NCI-H524 treated with DMSO at 0.1 percent for 48 hours (cell line): ENCODE data around the gene CRAMP1.

Experiments used
- DNase-seq: peaks from one replicate; lab custom pipeline; 2025; lab: John Stamatoyannopoulos, UW

CRAMP1 gene

GRCh38 chr16:1657841-1658240 is 45.7 kb downstream of the CRAMP1 start:
- DNase-seq: no peak

GRCh38 chr16:1659031-1659430 is 46.9 kb downstream of the CRAMP1 start:
- no peak for DNase-seq

GRCh38 chr16:1661826-1662225 is 49.7 kb downstream of the CRAMP1 start:
- no peak for DNase-seq

GRCh38 chr16:1662543-1662942 is 50.4 kb downstream of the CRAMP1 start:
- DNase-seq: no peak

- no peak for DNase-seq
These were observed 53.7 kb downstream of the CRAMP1 start for GRCh38 chr16:1665829-1666228.

- no peak for DNase-seq
These were observed 54.2 kb downstream of the CRAMP1 start for GRCh38 chr16:1666316-1666715.

GRCh38 chr16:1667271-1667670 is 55.1 kb downstream of the CRAMP1 start:
- no peak for DNase-seq

- no peak for DNase-seq
These were observed 55.8 kb downstream of the CRAMP1 start for GRCh38 chr16:1667916-1668315.

GRCh38 chr16:1668612-1669319 is 56.6 kb downstream of the CRAMP1 start:
- DNase-seq: no peak

- DNase-seq: no peak
These were observed 57.5 kb downstream of the CRAMP1 start for GRCh38 chr16:1669698-1670097.

GRCh38 chr16:1670371-1670770 is 58.2 kb downstream of the CRAMP1 start:
- DNase-seq: no peak

GRCh38 chr16:1670866-1671265 is 58.7 kb downstream of the CRAMP1 start:
- no peak for DNase-seq

GRCh38 chr16:1673424-1674151 is 61.4 kb downstream of the CRAMP1 start:
- no peak for DNase-seq

- no peak for DNase-seq
These were observed 62.1 kb downstream of the CRAMP1 start for GRCh38 chr16:1674306-1674705.

- DNase-seq: no peak
These were observed 62.8 kb downstream of the CRAMP1 start for GRCh38 chr16:1674751-1675664.

- DNase-seq: no peak
These were observed 64.5 kb downstream of the CRAMP1 start for GRCh38 chr16:1676661-1677060.

GRCh38 chr16:1677339-1677738 is 65.2 kb downstream of the CRAMP1 start:
- no peak for DNase-seq

- DNase-seq: peak; percentile 80
These were observed 65.9 kb downstream of the CRAMP1 start, which contains the start of gene JPT2 for GRCh38 chr16:1677942-1678499. Gene JPT2, plus strand, starts transcription at chr16:1678279. Its CDS starts 34 bp downstream, at chr16:1678313.

- no peak for DNase-seq
These were observed 66.4 kb downstream of the CRAMP1 start for GRCh38 chr16:1678500-1679098.

- DNase-seq: no peak
These were observed 68.2 kb downstream of the CRAMP1 start for GRCh38 chr16:1680361-1680760.

GRCh38 chr16:1681032-1681431 is 68.9 kb downstream of the CRAMP1 start:
- no peak for DNase-seq
